PC-9 (cell line): ENCODE data around the gene CSNK1G2.

ENCODE experiments used
- CTCF ChIP-seq: fragments of 200-600 bp; sonication (generic); conservative IDR thresholded peaks from 2 replicates; pipeline ENCODE4 v1.6.1; 2017; ENCODE audit warnings: mixed run types, antibody characterized with exemption, mild to moderate bottlenecking, moderate library complexity
- EZH2 ChIP-seq: fragments of 200-600 bp; sonication (generic); IDR thresholded peaks from 2 replicates; pipeline ENCODE4 v1.8.0; 2017; ENCODE audit warnings: antibody characterized with exemption, low read depth

- TF ChIP-seq CTCF: no peak
- TF ChIP-seq EZH2: no peak
Measured at GRCh38 chr19:1917926-1918325, 23.0 kb upstream of the CSNK1G2 start.
